Muscle layer of duodenum (tissue), 2 donors: ENCODE measurements around the gene FAM20A.

ENCODE experiments used
- H3K27ac ChIP-seq: one replicate; pipeline ENCODE4 v1.7.0; 2013; ENCODE audit warnings: mild to moderate bottlenecking, low read length
- H3K27me3 ChIP-seq: one replicate; pipeline ENCODE4 v1.7.0; 2013; ENCODE audit warnings: low read depth, mild to moderate bottlenecking, control low read depth, low read length
- H3K36me3 ChIP-seq, 2 donors: one replicate each; pipeline ENCODE4 v1.7.0; 2013; ENCODE audit warnings: low read length in 2 of 2, control low read depth in 1 of 2, mild to moderate bottlenecking in 1 of 2; ENCODE audit not compliant: insufficient read depth in 2 of 2, control insufficient read depth in 1 of 2
- H3K4me1 ChIP-seq, 2 donors: one replicate each; pipeline ENCODE4 v1.7.0; 2013; ENCODE audit warnings: low read length in 2 of 2, mild to moderate bottlenecking in 2 of 2, control low read depth in 1 of 2, moderate library complexity in 1 of 2; ENCODE audit not compliant: insufficient read depth in 2 of 2, control insufficient read depth in 1 of 2
- H3K4me3 ChIP-seq, 2 donors: one replicate each; pipeline ENCODE4 v1.7.0; 2013; ENCODE audit warnings: low read length in 2 of 2, low read depth in 1 of 2, mild to moderate bottlenecking in 1 of 2
- H3K9me3 ChIP-seq, 2 donors: one replicate each; pipeline ENCODE4 v1.7.0; 2013; ENCODE audit warnings: low read length in 2 of 2, control low read depth in 1 of 2, mild to moderate bottlenecking in 1 of 2; ENCODE audit not compliant: control insufficient read depth in 1 of 2
- donor health status: healthy.

FAM20A gene

GRCh38 chr17:68600931-68601564, at the start of gene FAM20A:
FAM20A (minus strand) TSS chr17:68601367; CDS start chr17:68600666, 701 bp downstream.
- H3K4me3 ChIP-seq: peak within 1 kb of the TSS; percentile 45 to 75
- H3K36me3 ChIP-seq: no peaks in the 10 kb centered on the region
- H3K9me3 ChIP-seq: no peaks in the 10 kb centered on the region
- H3K4me1 ChIP-seq: peaks cover 0 to 8% of the 10 kb centered on the region in 2 donors
- peaks cover 5% of the 10 kb centered on the region for H3K27me3 ChIP-seq
- peak within 1 kb of the TSS; percentile 85 for H3K27ac ChIP-seq

- H3K9me3 ChIP-seq: no peaks in the 10 kb centered on the region
- no peak overlapping the region for H3K27ac ChIP-seq
- H3K36me3 ChIP-seq: no peaks in the 10 kb centered on the region
- H3K27me3 ChIP-seq: no peaks in the 10 kb centered on the region
- no peak overlapping the region for H3K4me3 ChIP-seq
- no peaks in the 10 kb centered on the region for H3K4me1 ChIP-seq
Observed at GRCh38 chr17:68649324-68649723, 48.2 kb upstream of the FAM20A start.

GRCh38 chr17:68646626-68647526, 45.7 kb upstream of the FAM20A start:
- H3K27me3 ChIP-seq: no peaks in the 10 kb centered on the region
- no peaks in the 10 kb centered on the region for H3K4me1 ChIP-seq
- H3K9me3 ChIP-seq: no peaks in the 10 kb centered on the region
- H3K27ac ChIP-seq: no peak overlapping the region
- no peak overlapping the region for H3K4me3 ChIP-seq
- no peaks in the 10 kb centered on the region for H3K36me3 ChIP-seq

GRCh38 chr17:68642118-68642412, 40.9 kb upstream of the FAM20A start:
- Histone ChIP-seq H3K27ac (no peak overlapping the region), H3K27me3 (no peaks in the 10 kb centered on the region), H3K36me3 (no peaks in the 10 kb centered on the region), H3K9me3 (no peaks in the 10 kb centered on the region), H3K4me3 (no peak overlapping the region), H3K4me1 (no peaks in the 10 kb centered on the region)

DNA sequence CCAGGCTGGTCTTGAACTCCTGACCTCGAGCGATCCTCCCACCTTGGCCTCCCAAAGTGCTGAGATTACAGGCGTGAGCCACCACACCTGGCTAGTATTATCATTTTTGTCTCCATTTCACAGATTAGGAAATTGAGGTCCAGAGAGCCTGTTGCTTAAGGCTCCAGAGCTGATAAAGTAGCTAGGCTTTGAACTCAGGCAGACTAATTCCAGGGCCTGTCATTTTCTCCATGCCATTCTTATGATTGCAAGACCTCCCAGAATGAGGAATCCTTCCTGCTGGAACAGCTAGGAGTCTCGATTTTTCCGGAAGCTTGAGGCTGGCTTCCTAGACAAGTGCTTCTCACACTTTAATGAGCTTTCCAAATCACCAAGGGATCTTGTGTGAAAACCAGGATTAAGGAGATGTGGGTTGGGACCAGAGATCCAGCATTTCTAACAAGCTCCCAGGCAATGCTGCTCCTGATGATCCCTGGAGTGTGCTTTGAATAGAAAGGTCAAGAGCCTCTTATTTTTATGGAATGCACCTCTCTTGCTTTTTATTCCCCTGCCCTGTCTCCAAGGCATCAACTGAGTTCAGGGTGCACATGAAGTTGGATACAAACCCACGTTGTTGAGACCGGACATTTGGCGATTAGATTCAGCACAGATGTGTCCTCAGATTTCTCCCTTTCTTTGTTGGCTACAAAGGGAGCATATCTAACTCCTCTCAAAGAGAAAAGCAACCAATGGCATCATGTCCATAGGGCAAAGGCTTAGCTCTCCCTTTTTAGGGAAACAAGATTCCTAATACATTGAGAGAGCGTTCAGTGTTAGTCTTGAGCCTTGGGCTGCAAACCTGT, 40.3 kb upstream of the FAM20A start:
- Histone ChIP-seq H3K27ac (no peak overlapping the region), H3K4me1 (no peaks in the 10 kb centered on the region), H3K36me3 (no peaks in the 10 kb centered on the region), H3K4me3 (no peak overlapping the region), H3K27me3 (no peaks in the 10 kb centered on the region), H3K9me3 (no peaks in the 10 kb centered on the region)

- H3K4me3 ChIP-seq: no peak overlapping the region
- no peaks in the 10 kb centered on the region for H3K4me1 ChIP-seq
- H3K27me3 ChIP-seq: no peaks in the 10 kb centered on the region
- no peak overlapping the region for H3K27ac ChIP-seq
- H3K9me3 ChIP-seq: no peaks in the 10 kb centered on the region
- no peaks in the 10 kb centered on the region for H3K36me3 ChIP-seq
Observed at GRCh38 chr17:68640242-68640989, 39.2 kb upstream of the FAM20A start.

DNA sequence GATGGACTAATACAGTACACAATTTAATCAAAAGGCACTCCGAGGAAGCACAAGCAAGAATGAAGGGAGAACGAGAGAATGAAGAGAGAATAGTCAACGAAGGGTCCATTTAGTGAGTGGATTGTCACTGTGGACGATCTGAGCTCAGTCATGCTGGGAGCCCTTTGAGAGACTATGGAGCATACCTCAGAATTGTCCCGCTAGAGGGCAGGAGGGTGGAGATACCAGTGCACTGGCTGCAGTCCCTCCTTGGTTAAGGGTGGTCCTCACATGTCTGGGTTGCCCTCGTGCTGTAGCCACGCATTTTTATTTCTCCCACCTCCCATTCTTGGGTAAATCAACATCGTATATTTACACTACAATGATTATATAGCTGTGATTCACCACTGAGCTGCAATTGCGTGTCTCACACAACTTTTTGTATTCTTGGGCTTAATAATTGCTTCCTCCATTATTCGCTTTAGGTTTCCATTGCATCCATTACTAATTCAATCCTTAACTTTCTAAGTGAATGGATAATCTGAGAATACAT, 33.2 kb upstream of the FAM20A start:
- Histone ChIP-seq H3K27ac (no peak overlapping the region), H3K4me3 (no peak overlapping the region), H3K4me1 (no peaks in the 10 kb centered on the region), H3K36me3 (no peaks in the 10 kb centered on the region), H3K9me3 (no peaks in the 10 kb centered on the region), H3K27me3 (no peaks in the 10 kb centered on the region)

DNA sequence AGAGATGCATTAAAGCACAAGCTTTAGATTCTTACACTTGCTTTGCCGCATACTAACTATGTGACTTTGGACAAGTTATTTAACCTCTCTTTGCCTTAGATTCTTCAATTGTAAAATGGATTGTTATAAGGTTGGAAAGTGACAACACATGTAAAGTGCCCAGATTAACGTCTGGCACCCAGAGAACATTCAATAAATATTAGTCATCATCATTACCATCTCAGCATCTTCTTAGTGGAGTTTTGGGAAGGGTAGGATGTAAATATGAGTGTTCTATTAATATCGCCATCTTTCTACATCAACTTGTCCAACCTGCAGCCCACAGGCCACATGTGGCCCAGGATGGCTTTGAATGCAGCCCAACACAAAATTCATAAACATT, 27.4 kb upstream of the FAM20A start:
- no peaks in the 10 kb centered on the region for H3K4me1 ChIP-seq
- H3K27ac ChIP-seq: no peak overlapping the region
- H3K4me3 ChIP-seq: no peak overlapping the region
- no peaks in the 10 kb centered on the region for H3K27me3 ChIP-seq
- H3K36me3 ChIP-seq: no peaks in the 10 kb centered on the region
- no peaks in the 10 kb centered on the region for H3K9me3 ChIP-seq

GRCh38 chr17:68627956-68628575, 26.9 kb upstream of the FAM20A start:
- Histone ChIP-seq H3K27me3 (no peaks in the 10 kb centered on the region), H3K27ac (no peak overlapping the region), H3K4me3 (no peak overlapping the region)

DNA sequence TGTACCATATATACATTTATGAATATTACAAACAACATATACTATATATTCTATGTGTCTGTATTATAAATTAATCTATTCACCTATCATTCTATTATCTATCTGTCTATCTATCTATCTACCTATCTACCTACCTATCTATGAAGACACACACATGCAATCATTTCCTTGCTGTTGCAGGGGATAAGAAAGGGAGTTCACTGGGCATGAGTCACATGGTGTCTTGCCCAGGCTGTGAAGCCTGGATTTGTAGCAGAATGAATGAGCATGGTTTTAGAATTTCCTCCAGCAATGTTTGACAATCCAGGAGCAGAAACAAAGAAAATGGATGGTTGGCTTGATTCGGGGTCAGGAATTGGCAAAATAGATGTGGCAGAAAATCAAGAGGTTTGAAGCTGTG, 23.2 kb upstream of the FAM20A start:
- H3K36me3 ChIP-seq: no peaks in the 10 kb centered on the region
- H3K9me3 ChIP-seq: no peaks in the 10 kb centered on the region
- no peak overlapping the region for H3K27ac ChIP-seq
- no peaks in the 10 kb centered on the region for H3K27me3 ChIP-seq
- H3K4me3 ChIP-seq: no peak overlapping the region
- no peaks in the 10 kb centered on the region for H3K4me1 ChIP-seq

More at GRCh38 chr17:68627956-68628575, 26.9 kb upstream of the FAM20A start:
- Histone ChIP-seq H3K4me1 (no peaks in the 10 kb centered on the region), H3K36me3 (no peaks in the 10 kb centered on the region), H3K9me3 (no peaks in the 10 kb centered on the region)
